MCF 10A (cell line): Measurements from ENCODE around the gene ERC2. TPM values are rescaled to one million over a fixed set of nuclear protein-coding genes. Genes with fewer than 3 reads are reported as not detected.

Experiments used
- BruUV-seq: library from RNA; stranded (reverse); fragments of 400-500 nt; replicated peaks from 2 replicates; lab custom pipeline; 2021; lab: Mats Ljungman, UMichigan
- CTCF ChIA-PET: fragments of 300-600 bp; sonication (Branson Sonifier 250); formaldehyde crosslinking; extraction: SDS; loops from one replicate; lab custom pipeline; 2021; ENCODE audit warnings: antibody characterized with exemption, inconsistent platforms; lab: Yijun Ruan, JAX
- POLR2A ChIA-PET: fragments of 300-600, 350-650 bp; sonication (Branson Sonifier 250); formaldehyde crosslinking; extraction: SDS; loops from one replicate; lab custom pipeline; 2020; ENCODE audit warnings: antibody characterized with exemption, inconsistent platforms; lab: Yijun Ruan, JAX
- DNase-seq: peaks from one replicate; pipeline ENCODE4 v3.0.0-alpha.2; 2018; ENCODE audit not compliant: unreplicated experiment
- H3K27ac Mint-ChIP-seq: one replicate; pipeline ENCODE4 v1.8.0; 2022; ENCODE audit warnings: mild to moderate bottlenecking, low read depth, mixed read lengths; ENCODE audit not compliant: unreplicated experiment
- H3K27me3 Mint-ChIP-seq: one replicate; pipeline ENCODE4 v1.8.0; 2022; ENCODE audit warnings: mixed read lengths; ENCODE audit not compliant: insufficient read depth, unreplicated experiment
- H3K36me3 Mint-ChIP-seq: one replicate; pipeline ENCODE4 v1.8.0; 2022; ENCODE audit warnings: mild to moderate bottlenecking, moderate library complexity, mixed read lengths; ENCODE audit not compliant: insufficient read depth, unreplicated experiment
- H3K4me1 Mint-ChIP-seq: one replicate; pipeline ENCODE4 v1.8.0; 2022; ENCODE audit warnings: mixed read lengths; ENCODE audit not compliant: insufficient read depth, unreplicated experiment
- H3K4me3 Mint-ChIP-seq: one replicate; pipeline ENCODE4 v1.8.0; 2022; ENCODE audit warnings: mild to moderate bottlenecking, moderate library complexity, mixed read lengths; ENCODE audit not compliant: unreplicated experiment
- H3K9me3 Mint-ChIP-seq: one replicate; pipeline ENCODE4 v1.8.0; 2022; ENCODE audit warnings: mixed read lengths; ENCODE audit not compliant: unreplicated experiment
- CTCF ChIP-seq: fragments of 200-600 bp; IDR thresholded peaks from one replicate; pipeline ENCODE4 v1.8.0; 2022; ENCODE audit warnings: antibody characterized with exemption, mild to moderate bottlenecking; ENCODE audit not compliant: unreplicated experiment
- intact Hi-C: fragments of 100-400 bp; cut with micrococcal nuclease; formaldehyde crosslinking; loops from 2 replicates; pipeline ENCODE4 v1.14.1; 2022
- total RNA-seq: library from RNA; stranded (reverse); gene quantifications from 2 replicates; pipeline ENCODE4 v1.2.3, GENCODE V29; 2022

The ERC2 gene
- total RNA-seq, 1 experiment from 2014 or later: 0.42 TPM

DNA sequence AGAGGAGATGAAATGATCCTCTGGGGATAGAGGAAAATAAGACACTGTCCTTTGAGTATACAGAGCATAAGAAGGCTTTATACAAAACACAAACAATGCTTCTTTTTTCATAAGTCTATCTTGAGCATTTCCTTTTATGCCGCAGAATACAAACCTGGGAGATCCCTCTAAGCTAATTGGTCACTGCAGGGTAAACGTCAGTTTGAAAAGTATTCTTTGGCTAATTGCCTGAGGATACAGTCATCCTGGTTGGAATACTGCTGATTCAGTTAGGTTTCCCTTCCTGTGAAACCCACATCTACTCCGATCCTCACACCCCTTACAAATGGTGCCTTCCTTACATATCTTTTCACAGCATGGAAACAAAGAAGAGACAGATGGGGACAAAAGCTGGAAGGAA, 991.8 kb downstream of the ERC2 start:
- Mint-ChIP-seq H3K9me3 (no peaks in the 10 kb centered on the region), H3K27me3 (no peaks in the 10 kb centered on the region), H3K4me1 (peaks cover 11% of the 10 kb centered on the region), H3K4me3 (no peak overlapping the region), H3K36me3 (peaks cover 58% of the 10 kb centered on the region), H3K27ac (no peak overlapping the region)
- intact Hi-C loops: no loop called here
- BruUV-seq: no TSS peak
- DNase-seq: peak; percentile 69
- ChIA-PET POLR2A (interaction anchor here (0.6 to 1.2 kb wide), 4 partner anchors 9 to 488 kb away, joined by 3 to 4 read pairs (median 3); partner anchors contain the start of gene WNT5A), CTCF (interaction anchor here (0.7 to 1.6 kb wide), 4 partner anchors 246 to 803 kb away, joined by 3 to 5 read pairs (median 4); no protein-coding TSS in a partner anchor)
- no peak for TF ChIP-seq CTCF

GRCh38 chr3:55474213-55474632, 994.0 kb downstream of the ERC2 start:
- ChIA-PET CTCF (no interaction called here), POLR2A (no interaction called here)
- TF ChIP-seq CTCF: no peak
- no peak overlapping the region for H3K4me3 Mint-ChIP-seq
- no TSS peak for BruUV-seq
- intact Hi-C loops: no loop called here
- H3K36me3 Mint-ChIP-seq: peaks cover 61% of the 10 kb centered on the region
- no peak for DNase-seq
- no peaks in the 10 kb centered on the region for H3K27me3 Mint-ChIP-seq
- peaks cover 11% of the 10 kb centered on the region for H3K4me1 Mint-ChIP-seq
- no peaks in the 10 kb centered on the region for H3K9me3 Mint-ChIP-seq
- H3K27ac Mint-ChIP-seq: no peak overlapping the region

DNA sequence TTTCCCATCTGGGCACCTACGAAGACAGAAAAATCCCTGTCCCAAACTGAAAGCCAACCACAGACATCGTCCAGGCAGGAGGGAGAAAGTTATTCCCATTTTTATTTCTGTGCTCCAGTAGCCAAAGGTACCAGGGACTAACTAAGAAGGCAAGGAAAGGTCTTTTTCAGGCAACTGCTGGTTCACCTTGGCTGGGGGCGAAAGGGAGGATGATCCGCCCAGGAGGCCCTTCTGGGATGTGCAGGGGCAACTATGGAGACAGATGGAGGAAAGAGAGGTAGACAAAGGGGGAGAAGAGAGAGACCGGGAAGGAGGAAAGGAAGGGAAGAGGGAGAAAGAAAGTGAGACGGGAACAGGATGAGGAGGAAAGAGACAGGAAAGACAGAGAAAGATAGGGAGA, 994.5 kb downstream of the ERC2 start:
- CTCF ChIA-PET: no interaction called here
- Mint-ChIP-seq H3K27ac (no peak overlapping the region), H3K36me3 (peaks cover 59% of the 10 kb centered on the region), H3K27me3 (no peaks in the 10 kb centered on the region), H3K9me3 (no peaks in the 10 kb centered on the region), H3K4me1 (peaks cover 12% of the 10 kb centered on the region), H3K4me3 (no peak overlapping the region)
- DNase-seq: no peak
- TF ChIP-seq CTCF: no peak
- BruUV-seq: no TSS peak
- POLR2A ChIA-PET: no interaction called here
- intact Hi-C loops: no loop called here

- H3K4me3 Mint-ChIP-seq: no peak overlapping the region
- DNase-seq: no peak
- H3K9me3 Mint-ChIP-seq: no peaks in the 10 kb centered on the region
- H3K36me3 Mint-ChIP-seq: peaks cover 38% of the 10 kb centered on the region
- CTCF ChIA-PET: interaction anchor here (0.6 kb wide), 1 partner anchor 1528 kb away, joined by 3 read pairs; no protein-coding TSS in a partner anchor
- BruUV-seq: no TSS peak
- TF ChIP-seq CTCF: no peak
- H3K27me3 Mint-ChIP-seq: no peaks in the 10 kb centered on the region
- intact Hi-C loops: no loop called here
- H3K27ac Mint-ChIP-seq: peak overlapping the region; percentile 48
- H3K4me1 Mint-ChIP-seq: peaks cover 19% of the 10 kb centered on the region
- POLR2A ChIA-PET: no interaction called here
Measured at GRCh38 chr3:55471522-55472280, 996.6 kb downstream of the ERC2 start.
